Breast epithelium (tissue), 4 donors: ENCODE measurements around the gene CTNNA3. TPM values are rescaled to one million over a fixed set of nuclear protein-coding genes. Genes with fewer than 3 reads are reported as not detected.

Experiments used
- DNase-seq, 2 donors: peaks; one replicate each; pipeline ENCODE4 v3.0.0-alpha.2; 2019; ENCODE audit warnings: low spot score in 2 of 2
- H3K27ac ChIP-seq, 2 donors: fragments of 200-600 bp; sonication (generic) in 1 of 2; one replicate each; pipeline ENCODE4 v1.5.1; 2016 to 2019; ENCODE audit warnings: mild to moderate bottlenecking in 1 of 2
- H3K27me3 ChIP-seq, 2 donors: fragments of 200-600 bp; sonication (generic) in 1 of 2; one replicate each; pipeline versions ENCODE4 v1.5.1 to v1.6.0; 2017 to 2019; ENCODE audit warnings: control low read depth in 1 of 2, mild to moderate bottlenecking in 1 of 2
- H3K36me3 ChIP-seq: fragments of 200-600 bp; one replicate; pipeline ENCODE4 v1.5.1; 2019
- H3K4me1 ChIP-seq, 2 donors: fragments of 200-600 bp; sonication (generic); one replicate each; pipeline ENCODE4 v1.5.1; 2016 to 2019; ENCODE audit warnings: control low read depth in 1 of 2
- H3K4me3 ChIP-seq, 3 donors: fragments of 200-600 bp; sonication (generic); 1 replicate in 2 of 3; 2 replicates in 1 of 3; pipeline ENCODE4 v1.5.1; 2016 to 2019; ENCODE audit warnings: mild to moderate bottlenecking in 3 of 3, moderate library complexity in 2 of 3
- H3K9me3 ChIP-seq, 2 donors: fragments of 200-600 bp; sonication (generic) in 1 of 2; one replicate each; pipeline ENCODE4 v1.5.1; 2016 to 2019; ENCODE audit warnings: control low read depth in 1 of 2
- CTCF ChIP-seq, 3 donors: fragments of 450-650 bp; IDR thresholded peaks; one replicate each; pipeline ENCODE4 v1.5.1; 2016 to 2017; ENCODE audit warnings: antibody characterized with exemption in 3 of 3, mild to moderate bottlenecking in 3 of 3, moderate library complexity in 3 of 3
- POLR2A ChIP-seq: fragments of 450-650 bp; IDR thresholded peaks from one replicate; pipeline ENCODE4 v1.6.1; 2016; ENCODE audit warnings: antibody characterized with exemption, mild to moderate bottlenecking, moderate library complexity
- POLR2AphosphoS5 ChIP-seq, 3 donors: sonication (generic); formaldehyde crosslinking; IDR thresholded peaks; one replicate each; pipeline ENCODE4 v1.6.1; 2017; ENCODE audit warnings: antibody characterized with exemption in 3 of 3
- intact Hi-C: fragments of 100-400 bp; cut with DNase I; formaldehyde crosslinking; loops from one replicate; pipeline ENCODE4 v1.15.1; 2023; ENCODE audit warnings: low total_unique reads
- total RNA-seq, 3 donors: library from RNA; depleted of rRNA; stranded (reverse); fragments of >200 nt; gene quantifications; one replicate each; pipeline ENCODE4 v1.1.0, GENCODE V29; 2016

The CTNNA3 gene
- total RNA-seq, 3 donors from 2014 or later: 0.33 to 1.1 (median 0.59) TPM

- no peak for TF ChIP-seq POLR2A
- TF ChIP-seq CTCF (IDR thresholded peaks at IDR 0.05): no peak
- no peak for TF ChIP-seq POLR2AphosphoS5 (IDR thresholded peaks at IDR 0.05)
- Histone ChIP-seq H3K36me3 (no peaks in the 10 kb centered on the region), H3K9me3 (no peaks in the 10 kb centered on the region), H3K27ac (no peak overlapping the region), H3K27me3 (no peaks in the 10 kb centered on the region), H3K4me3 (no peak overlapping the region), H3K4me1 (no peaks in the 10 kb centered on the region)
- intact Hi-C loops: no loop called here
- no peak for DNase-seq
Observed at GRCh38 chr10:66405566-66405965, 1290.4 kb downstream of the CTNNA3 start.

GRCh38 chr10:66398669-66399068 is 1297.3 kb downstream of the CTNNA3 start:
- H3K36me3 ChIP-seq: peaks cover 4% of the 10 kb centered on the region
- no peak for DNase-seq
- H3K4me3 ChIP-seq: no peak overlapping the region
- H3K4me1 ChIP-seq: no peaks in the 10 kb centered on the region
- H3K9me3 ChIP-seq: no peaks in the 10 kb centered on the region
- intact Hi-C loops: no loop called here
- no peak for TF ChIP-seq POLR2A
- TF ChIP-seq CTCF (IDR thresholded peaks at IDR 0.05): no peak
- TF ChIP-seq POLR2AphosphoS5 (IDR thresholded peaks at IDR 0.05): no peak
- no peak overlapping the region for H3K27ac ChIP-seq
- H3K27me3 ChIP-seq: no peaks in the 10 kb centered on the region

- H3K36me3 ChIP-seq: peaks cover 4% of the 10 kb centered on the region
- H3K27me3 ChIP-seq: no peaks in the 10 kb centered on the region
- no peak for DNase-seq
- TF ChIP-seq CTCF (IDR thresholded peaks at IDR 0.05) (no peak), POLR2AphosphoS5 (IDR thresholded peaks at IDR 0.05) (no peak), POLR2A (no peak)
- intact Hi-C loops: no loop called here
- no peak overlapping the region for H3K4me3 ChIP-seq
- no peak overlapping the region for H3K27ac ChIP-seq
- H3K9me3 ChIP-seq: no peaks in the 10 kb centered on the region
- H3K4me1 ChIP-seq: no peaks in the 10 kb centered on the region
Observed at GRCh38 chr10:66394342-66395063, 1301.5 kb downstream of the CTNNA3 start.

- no peak for TF ChIP-seq POLR2AphosphoS5 (IDR thresholded peaks at IDR 0.05)
- no peak for TF ChIP-seq POLR2A
- TF ChIP-seq CTCF (IDR thresholded peaks at IDR 0.05): no peak
Observed at GRCh38 chr10:66390926-66391325, 1305.1 kb downstream of the CTNNA3 start.

GRCh38 chr10:66381045-66381444 is 1315.0 kb downstream of the CTNNA3 start:
- H3K36me3 ChIP-seq: no peaks in the 10 kb centered on the region
- no peaks in the 10 kb centered on the region for H3K9me3 ChIP-seq
- no peak overlapping the region for H3K27ac ChIP-seq
- H3K27me3 ChIP-seq: no peaks in the 10 kb centered on the region
- DNase-seq: no peak
- H3K4me1 ChIP-seq: no peaks in the 10 kb centered on the region
- intact Hi-C loops: no loop called here
- TF ChIP-seq POLR2A (no peak), POLR2AphosphoS5 (IDR thresholded peaks at IDR 0.05) (no peak), CTCF (IDR thresholded peaks at IDR 0.05) (no peak)
- no peak overlapping the region for H3K4me3 ChIP-seq

More at GRCh38 chr10:66390926-66391325, 1305.1 kb downstream of the CTNNA3 start:
- no peak overlapping the region for H3K4me3 ChIP-seq
- no peaks in the 10 kb centered on the region for H3K27me3 ChIP-seq
- no peak overlapping the region for H3K27ac ChIP-seq
- H3K4me1 ChIP-seq: no peaks in the 10 kb centered on the region
- DNase-seq: no peak
- intact Hi-C loops: no loop called here
- no peaks in the 10 kb centered on the region for H3K9me3 ChIP-seq
- H3K36me3 ChIP-seq: no peaks in the 10 kb centered on the region
